Measurements from ENCODE around the gene UPF2.
"Not testable (repeated sequence)": the region's sequence is repeated elsewhere in the genome, so short reads cannot be mapped to it uniquely, and the experiment has no call there.

Gene UPF2

GRCh38 chr10:12036073-12036655 lies 6.4 kb downstream of the UPF2 start:
- no peak for DNase-seq

- DNase-seq = no peak
These were observed 11.2 kb downstream of the UPF2 start for GRCh38 chr10:12031404-12031803.

GRCh38 chr10:12027539-12027938 lies 15.1 kb downstream of the UPF2 start:
- no peak for DNase-seq

DNA sequence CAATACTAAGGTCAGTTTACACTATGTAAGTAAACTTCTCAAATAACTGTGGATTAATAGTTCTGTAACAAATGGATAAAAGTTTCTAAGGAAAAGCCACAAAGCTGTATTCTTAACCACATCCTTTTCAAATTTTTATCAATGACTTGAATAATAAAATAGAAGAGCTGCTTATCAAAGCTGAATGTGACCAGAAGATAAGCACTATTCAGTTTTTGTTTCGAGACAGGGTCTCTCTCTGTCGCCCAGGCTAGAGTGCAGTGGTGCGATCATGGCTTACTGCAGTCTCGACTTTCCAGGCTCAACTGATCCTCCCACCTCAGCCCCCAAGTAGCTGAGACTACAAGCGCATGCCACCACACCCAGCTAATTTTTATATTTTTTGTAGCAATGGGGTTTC lies 17.0 kb downstream of the UPF2 start:
- peak; percentile 48 for DNase-seq

DNA sequence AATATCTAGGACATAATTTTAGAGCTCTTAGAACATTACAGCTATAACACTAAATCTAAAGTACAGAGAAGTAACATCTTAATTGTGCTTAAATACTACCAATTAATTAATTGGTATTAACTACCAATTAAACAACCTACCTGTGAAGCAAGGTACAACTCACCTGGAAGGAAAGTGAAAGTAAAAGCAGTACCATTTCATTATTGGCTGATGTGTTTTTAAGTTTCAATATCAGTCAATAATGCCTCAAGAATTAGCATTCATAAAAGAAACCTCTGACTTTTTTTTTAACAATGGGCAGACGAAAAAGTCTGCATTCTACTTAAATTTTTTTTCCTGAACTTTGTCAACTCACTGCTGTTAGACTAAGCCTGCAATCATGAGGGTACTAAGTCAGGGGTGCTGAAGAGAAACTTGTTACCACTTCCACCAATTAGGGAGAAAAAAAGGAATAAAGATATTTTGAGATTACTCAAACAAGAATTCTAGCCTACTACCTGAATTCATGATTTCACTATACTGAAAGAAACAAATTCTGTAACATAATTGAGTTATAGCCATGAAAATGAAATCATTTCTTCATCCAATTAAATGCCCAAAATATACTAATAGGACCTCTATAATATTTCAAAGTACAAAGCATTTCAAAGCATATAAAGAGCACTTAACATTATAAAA lies 19.9 kb downstream of the UPF2 start:
- DNase-seq = no peak

- DNase-seq = no peak
These were observed 22.0 kb downstream of the UPF2 start for GRCh38 chr10:12020574-12020973.

DNA sequence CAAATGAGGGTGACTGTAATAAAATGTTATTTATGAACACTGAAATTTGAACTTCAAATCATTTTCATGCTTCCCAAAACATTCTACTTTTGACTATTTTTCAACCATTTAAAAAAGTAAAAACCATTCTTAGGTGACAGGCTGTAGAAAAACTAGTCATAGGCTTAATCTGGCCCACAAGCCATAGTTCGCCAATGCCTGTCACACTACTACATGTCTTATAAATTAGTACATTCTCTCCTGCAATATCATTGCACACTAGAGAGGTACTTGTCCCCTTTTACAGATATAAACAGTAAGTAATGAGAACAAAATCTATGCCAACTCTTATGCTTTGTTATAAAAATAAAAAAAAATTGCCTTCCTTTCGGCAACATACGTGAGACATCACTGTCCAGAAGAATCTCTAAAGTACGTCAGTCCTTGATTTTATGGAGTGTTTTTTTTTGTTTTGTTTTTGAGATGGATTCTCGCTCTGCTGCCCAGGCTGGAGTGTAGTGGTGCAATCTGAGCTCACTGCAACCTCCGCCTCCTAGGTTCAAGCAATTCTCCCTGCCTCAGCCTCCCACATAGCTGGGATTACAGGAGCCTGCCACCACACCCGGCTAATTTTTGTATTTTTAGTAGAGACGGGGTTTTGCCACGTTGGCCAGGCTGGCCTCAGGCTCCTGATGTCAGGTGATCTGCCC lies 23.2 kb downstream of the UPF2 start:
- DNase-seq = no peak

- DNase-seq = no peak
These were observed 23.9 kb downstream of the UPF2 start for GRCh38 chr10:12018438-12019282.

DNA sequence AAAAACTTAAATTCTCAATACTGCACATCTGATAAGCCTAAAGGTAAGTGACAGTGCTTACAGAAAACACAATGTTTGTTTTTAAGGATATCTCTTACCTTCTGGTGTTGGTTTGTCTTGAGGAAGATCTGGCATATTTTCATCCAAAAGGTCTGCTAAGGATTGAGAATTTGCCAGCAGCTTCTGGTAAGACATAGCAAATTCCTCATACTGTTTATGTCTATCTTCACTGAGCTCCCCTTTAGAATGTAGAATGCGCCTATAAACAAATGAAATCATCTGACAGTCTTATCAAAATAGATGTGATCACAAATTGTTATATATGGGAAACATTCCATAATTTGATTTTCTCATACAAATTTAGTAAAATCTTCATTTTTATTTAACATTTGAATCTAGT lies 28.7 kb downstream of the UPF2 start:
- DNase-seq = no peak

- not testable (repeated sequence) for DNase-seq
These were observed 29.2 kb downstream of the UPF2 start for GRCh38 chr10:12013391-12013790.

GRCh38 chr10:12010353-12010752 lies 32.3 kb downstream of the UPF2 start:
- no peak for DNase-seq

GRCh38 chr10:12008842-12009241 lies 33.8 kb downstream of the UPF2 start:
- not testable (repeated sequence) for DNase-seq

GRCh38 chr10:12006671-12007070 lies 35.9 kb downstream of the UPF2 start:
- no peak for DNase-seq

GRCh38 chr10:11993834-11994468 lies 48.7 kb downstream of the UPF2 start:
- peak; percentile 80 for DNase-seq

DNA sequence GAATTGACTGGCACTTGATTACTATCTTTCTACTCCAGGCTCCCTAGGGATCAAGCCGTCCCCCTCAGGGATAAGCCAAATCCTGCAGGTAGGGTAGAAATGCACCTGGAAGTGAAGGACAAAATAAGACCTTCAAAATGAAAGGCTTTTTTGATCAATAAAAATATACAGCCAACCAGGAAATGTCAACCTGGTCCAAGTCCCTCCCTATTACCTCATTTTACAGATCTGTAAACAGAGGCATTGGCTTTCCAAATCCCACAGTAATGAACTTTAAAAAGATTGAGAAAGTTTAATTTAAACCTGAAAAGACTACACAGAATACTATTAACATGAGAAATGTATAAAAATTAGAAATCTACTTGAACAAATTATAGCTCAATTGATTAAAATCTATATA lies 53.7 kb downstream of the UPF2 start:
- DNase-seq = no peak

DNA sequence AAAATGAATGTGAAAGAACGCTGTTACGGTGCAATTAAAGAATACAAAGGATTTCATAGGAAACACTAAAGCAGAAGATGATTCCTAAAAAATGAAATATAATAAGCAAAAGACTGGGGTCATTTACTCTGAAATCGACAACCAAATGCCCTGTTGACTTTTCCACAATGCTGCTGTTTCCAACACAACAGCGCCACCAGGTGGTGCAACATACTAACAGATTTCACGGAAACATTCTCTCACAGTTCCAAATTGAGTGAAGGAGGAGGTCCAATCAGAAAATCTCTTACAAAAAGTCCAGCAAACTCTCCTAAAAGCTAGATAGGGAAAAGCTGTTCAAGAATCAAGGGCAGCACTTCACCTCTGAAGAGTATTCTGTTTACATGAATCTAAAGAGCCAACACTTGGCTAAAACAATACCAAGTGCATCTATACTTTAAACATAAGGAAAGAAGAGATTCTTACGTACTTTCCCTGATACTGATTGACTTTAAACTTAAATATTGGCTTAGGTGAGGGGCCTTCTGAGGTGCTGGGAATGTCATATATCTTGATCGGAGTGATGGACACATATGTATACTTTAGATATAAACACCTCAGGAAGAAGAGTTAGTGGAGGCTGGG lies 55.9 kb downstream of the UPF2 start:
- DNase-seq = peak; percentile 91

DNA sequence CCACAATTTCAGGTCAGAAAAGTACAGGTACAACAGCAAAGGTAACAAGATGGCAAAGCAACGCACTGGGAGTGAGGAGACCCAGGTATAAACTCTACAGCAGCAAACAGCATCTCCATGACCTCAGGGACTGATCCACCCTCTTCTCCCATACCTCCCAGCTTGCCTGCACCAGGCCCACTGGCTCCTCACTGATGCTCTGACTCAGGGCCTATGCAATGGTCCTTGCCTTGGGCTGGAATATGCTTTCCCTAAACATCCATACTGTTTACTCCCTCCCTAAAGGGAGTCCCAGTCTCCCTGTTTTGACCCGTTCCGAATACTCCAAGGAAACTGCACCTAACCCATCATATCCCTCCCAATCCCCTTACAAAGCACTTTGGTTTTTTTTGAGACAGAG lies 60.4 kb downstream of the UPF2 start:
- no peak for DNase-seq

GRCh38 chr10:11975795-11976194 lies 66.8 kb downstream of the UPF2 start:
- no peak for DNase-seq

DNA sequence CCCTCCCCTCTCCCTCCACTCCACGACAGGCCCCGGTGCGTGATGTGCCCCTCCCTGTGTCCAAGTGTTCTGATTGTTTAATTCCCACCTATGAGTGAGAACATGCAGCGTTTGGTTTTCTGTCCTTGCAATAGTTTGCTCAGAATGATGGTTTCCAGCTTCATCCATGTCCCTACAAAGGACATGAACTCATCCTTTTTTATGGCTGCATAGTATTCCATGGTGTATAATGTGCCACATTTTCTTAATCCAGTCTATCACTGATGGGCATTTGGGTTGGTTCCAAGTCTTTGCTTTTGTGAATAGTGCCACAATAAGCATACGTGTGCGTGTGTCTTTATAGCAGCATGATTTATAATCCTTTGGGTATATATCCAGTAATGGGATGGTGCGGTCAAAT lies 70.1 kb downstream of the UPF2 start:
- not testable (repeated sequence) for DNase-seq

DNA sequence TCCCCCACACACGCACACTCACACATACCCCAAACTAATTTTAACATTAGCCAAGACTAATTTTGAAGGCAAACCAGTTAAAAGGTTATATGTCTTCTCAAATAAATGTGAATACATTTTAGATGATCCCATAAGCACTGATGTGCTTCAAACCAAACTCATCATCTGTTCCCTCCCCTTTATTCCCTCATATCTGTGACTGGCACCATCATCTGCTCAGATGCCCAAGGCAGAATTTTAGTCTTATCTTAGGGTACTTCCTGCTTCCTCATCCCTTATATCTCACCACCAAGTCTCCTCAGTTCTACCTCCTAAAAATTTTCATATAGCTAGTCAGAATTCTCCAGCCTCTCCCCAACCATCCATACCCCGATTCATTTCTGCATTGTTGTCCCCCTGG lies 80.4 kb downstream of the UPF2 start:
- DNase-seq = no peak

DNA sequence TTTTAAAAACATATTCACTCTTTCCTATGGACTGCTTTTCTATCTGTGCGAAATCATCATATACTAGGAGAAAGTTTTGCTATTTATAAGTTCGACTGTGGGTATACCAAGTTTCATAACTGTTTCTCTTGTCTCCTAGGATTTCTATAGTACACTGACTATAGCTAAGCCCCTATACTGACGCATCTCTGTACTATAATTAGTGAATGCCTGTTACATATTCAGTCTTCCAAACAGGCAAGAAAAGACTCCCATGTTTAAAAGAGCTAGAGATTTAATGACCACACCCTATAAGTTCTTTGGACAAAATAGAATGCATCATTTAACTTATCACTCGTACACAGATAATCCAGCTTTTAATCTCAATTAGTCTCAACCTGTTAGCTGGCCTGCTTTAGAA lies 80.8 kb downstream of the UPF2 start:
- no peak for DNase-seq

GRCh38 chr10:11959966-11960365 lies 82.6 kb downstream of the UPF2 start:
- DNase-seq = no peak

DNA sequence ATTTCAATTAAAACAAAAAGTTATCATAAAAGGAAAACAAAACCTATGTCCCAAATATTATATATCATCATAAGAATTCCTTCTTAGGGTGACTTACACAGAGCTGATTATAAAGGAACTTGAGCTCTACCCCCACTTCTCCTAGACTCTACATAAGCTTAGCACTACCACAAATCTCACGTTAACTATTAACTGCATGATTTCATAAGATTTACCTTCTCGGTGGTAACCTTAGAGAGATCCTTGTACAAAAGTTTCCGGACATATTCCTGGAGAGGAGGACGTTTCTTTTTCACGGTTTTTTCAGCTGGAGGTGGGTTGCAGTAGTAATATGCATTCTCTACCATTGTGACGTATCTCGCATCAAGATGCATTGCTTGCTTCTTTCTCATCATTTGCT lies 83.7 kb downstream of the UPF2 start:
- DNase-seq = no peak

All from OCI-M1 (cell line).